ENCODE results near the gene PORCN. TPM values are rescaled to one million over a fixed set of nuclear protein-coding genes. Genes with fewer than 3 reads are reported as not detected.
"Not testable (repeated sequence)": the region's sequence is repeated elsewhere in the genome, so short reads cannot be mapped to it uniquely, and the experiment has no call there.

PORCN gene
- total RNA-seq, 1 donor: 13.8 TPM

- DNase-seq (ENCODE audit: insufficient read length, low spot score, missing footprints): peak; percentile 73
Measured at GRCh38 chrX:48516285-48516684, 7.5 kb downstream of the PORCN start.

GRCh38 chrX:48516987-48517386 lies 8.2 kb downstream of the PORCN start:
- H4K20me1 ChIP-seq (ENCODE audit: insufficient read depth, low read length): no peaks in the 10 kb centered on the region
- H3K4me1 ChIP-seq (ENCODE audit: insufficient read depth, low read length): no peaks in the 10 kb centered on the region
- no peak overlapping the region for H3K4me2 ChIP-seq (ENCODE audit: insufficient read depth, low read length)
- peaks cover 10% of the 10 kb centered on the region for H3K36me3 ChIP-seq (ENCODE audit: insufficient read depth, low read length)
- peak; percentile 71 for DNase-seq (ENCODE audit: insufficient read length, low spot score, missing footprints)
- TF ChIP-seq CTCF (IDR thresholded peaks at IDR 0.05; ENCODE audit: extremely low read depth, low read depth, low read length): no peak
- H3K79me2 ChIP-seq (ENCODE audit: insufficient read depth, low read length): peaks cover 3% of the 10 kb centered on the region
- H3K9me3 ChIP-seq (ENCODE audit: low read depth, low read length): no peaks in the 10 kb centered on the region
- H3K27me3 ChIP-seq (ENCODE audit: insufficient read depth, low read length): no peaks in the 10 kb centered on the region
- H3K27ac ChIP-seq (ENCODE audit: low read depth, low read length): no peak overlapping the region
- H3K4me3 ChIP-seq (ENCODE audit: insufficient read depth, low read length): no peak overlapping the region
- H2AFZ ChIP-seq (ENCODE audit: low read length): no peak overlapping the region

More at GRCh38 chrX:48516285-48516684, 7.5 kb downstream of the PORCN start:
- no peak overlapping the region for H2AFZ ChIP-seq (ENCODE audit: low read length)
- no peak for TF ChIP-seq CTCF (IDR thresholded peaks at IDR 0.05; ENCODE audit: extremely low read depth, low read depth, low read length)
- H3K4me2 ChIP-seq (ENCODE audit: insufficient read depth, low read length): no peak overlapping the region
- no peak overlapping the region for H3K4me3 ChIP-seq (ENCODE audit: insufficient read depth, low read length)
- no peaks in the 10 kb centered on the region for H3K27me3 ChIP-seq (ENCODE audit: insufficient read depth, low read length)
- H4K20me1 ChIP-seq (ENCODE audit: insufficient read depth, low read length): no peaks in the 10 kb centered on the region
- H3K27ac ChIP-seq (ENCODE audit: low read depth, low read length): no peak overlapping the region
- peaks cover 10% of the 10 kb centered on the region for H3K36me3 ChIP-seq (ENCODE audit: insufficient read depth, low read length)
- H3K9me3 ChIP-seq (ENCODE audit: low read depth, low read length): no peaks in the 10 kb centered on the region
- peaks cover 4% of the 10 kb centered on the region for H3K79me2 ChIP-seq (ENCODE audit: insufficient read depth, low read length)
- no peaks in the 10 kb centered on the region for H3K4me1 ChIP-seq (ENCODE audit: insufficient read depth, low read length)

DNA sequence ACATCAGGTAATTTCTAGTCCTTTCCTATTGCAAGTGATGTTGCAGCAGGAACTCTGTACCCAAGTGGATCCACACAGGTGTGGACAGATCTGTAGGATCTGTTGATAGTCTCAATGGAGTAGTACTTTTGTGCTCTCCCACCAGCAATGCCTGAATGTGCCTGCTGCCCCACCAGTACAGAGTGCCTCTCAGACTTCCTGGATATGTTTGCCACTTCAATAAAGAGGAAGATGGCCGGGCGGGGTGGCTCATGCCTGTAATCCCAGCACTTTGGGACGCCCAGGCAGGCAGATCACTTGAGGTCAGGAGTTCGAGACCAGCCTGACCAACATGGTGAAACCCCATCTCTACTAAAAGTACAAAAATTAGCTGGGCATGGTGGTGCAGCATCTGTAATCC lies 10.7 kb downstream of the PORCN start:
- not testable (repeated sequence) for H3K9me3 ChIP-seq (ENCODE audit: low read depth, low read length); H3K27ac ChIP-seq (ENCODE audit: low read depth, low read length); H2AFZ ChIP-seq (ENCODE audit: low read length); H3K4me3 ChIP-seq (ENCODE audit: insufficient read depth, low read length); H3K27me3 ChIP-seq (ENCODE audit: insufficient read depth, low read length); DNase-seq (ENCODE audit: insufficient read length, low spot score, missing footprints); H3K4me2 ChIP-seq (ENCODE audit: insufficient read depth, low read length); H4K20me1 ChIP-seq (ENCODE audit: insufficient read depth, low read length); H3K4me1 ChIP-seq (ENCODE audit: insufficient read depth, low read length)
- peaks cover 11% of the 10 kb centered on the region for H3K79me2 ChIP-seq (ENCODE audit: insufficient read depth, low read length)
- peaks cover 13% of the 10 kb centered on the region for H3K36me3 ChIP-seq (ENCODE audit: insufficient read depth, low read length)

DNA sequence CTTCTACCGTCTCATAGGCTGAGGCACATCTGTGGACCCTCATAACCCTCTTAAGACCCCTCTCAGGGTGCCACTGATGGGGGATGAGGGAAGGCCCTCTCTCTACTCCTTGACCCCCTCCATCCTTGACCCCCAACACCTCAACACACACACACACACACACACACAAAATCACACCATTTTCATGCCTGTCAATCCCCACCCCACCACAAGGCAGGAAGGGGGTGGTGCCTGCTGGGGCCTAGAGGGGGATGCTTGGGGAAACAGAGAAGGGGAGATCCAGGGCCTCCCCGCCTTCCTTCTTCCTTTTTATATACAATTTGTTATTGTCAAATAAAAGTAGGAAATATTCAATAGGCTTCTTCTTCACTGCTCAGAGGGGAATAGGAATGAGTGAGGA lies 11.7 kb downstream of the PORCN start:
- Histone ChIP-seq H4K20me1 (ENCODE audit: insufficient read depth, low read length) (no peaks in the 10 kb centered on the region), H3K36me3 (ENCODE audit: insufficient read depth, low read length) (peaks cover 11% of the 10 kb centered on the region), H2AFZ (ENCODE audit: low read length) (no peak overlapping the region), H3K9me3 (ENCODE audit: low read depth, low read length) (no peaks in the 10 kb centered on the region), H3K27me3 (ENCODE audit: insufficient read depth, low read length) (no peaks in the 10 kb centered on the region), H3K4me3 (ENCODE audit: insufficient read depth, low read length) (no peak overlapping the region), H3K79me2 (ENCODE audit: insufficient read depth, low read length) (peaks cover 11% of the 10 kb centered on the region), H3K4me1 (ENCODE audit: insufficient read depth, low read length) (no peaks in the 10 kb centered on the region), H3K4me2 (ENCODE audit: insufficient read depth, low read length) (no peak overlapping the region), H3K27ac (ENCODE audit: low read depth, low read length) (no peak overlapping the region)
- DNase-seq (ENCODE audit: insufficient read length, low spot score, missing footprints): peak; percentile 65
- no peak for TF ChIP-seq CTCF (IDR thresholded peaks at IDR 0.05; ENCODE audit: extremely low read depth, low read depth, low read length)

Measured in osteoblast (primary cell).